Stimulated activated CD4-positive, alpha-beta T cell treated with anti-CD3 and anti-CD28 coated beads, Interleukin-4, amount 100 ng/mL, for 48 hours (primary cell): Measurements from ENCODE around the gene DPM1.

ENCODE experiments used
- DNase-seq, 2 donors: peaks; one replicate each; pipeline ENCODE4 v3.0.0-alpha.2; 2020; ENCODE audit warnings: low read depth in 2 of 2

Gene DPM1

DNA sequence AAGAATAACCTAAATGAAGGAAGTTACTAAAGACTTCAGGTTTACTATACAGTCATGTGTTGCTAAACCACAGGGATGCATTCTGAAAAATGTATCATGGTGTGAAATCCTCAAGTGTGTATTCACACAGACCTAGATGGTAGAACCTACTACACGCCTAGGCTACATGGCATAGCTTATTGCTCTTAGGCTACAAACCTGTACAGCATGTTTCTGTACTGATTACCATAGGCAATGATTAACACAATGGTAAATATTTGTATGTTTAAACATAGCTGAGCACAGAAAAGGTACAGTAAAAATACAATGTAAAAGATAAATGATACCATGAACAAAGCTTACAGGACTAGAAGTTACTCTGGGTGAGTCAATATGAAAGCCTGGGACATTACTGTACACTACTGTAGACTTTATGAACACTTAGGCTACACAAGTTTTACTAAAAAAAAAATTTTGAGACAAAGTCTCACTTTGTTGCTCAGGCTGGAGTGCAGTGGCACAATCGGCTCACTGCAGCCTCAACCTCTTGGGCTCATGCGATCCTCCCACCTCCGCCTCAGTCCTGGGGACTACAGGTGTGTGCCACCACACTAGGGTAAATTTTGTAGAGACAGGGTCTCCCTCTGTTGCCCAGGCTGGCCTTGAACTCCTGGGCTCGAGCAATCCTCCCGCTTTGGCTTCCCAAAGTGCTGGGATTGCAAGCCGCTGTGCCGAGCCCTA is 63.1 kb downstream of the DPM1 start:
- DNase-seq: no peak

DNA sequence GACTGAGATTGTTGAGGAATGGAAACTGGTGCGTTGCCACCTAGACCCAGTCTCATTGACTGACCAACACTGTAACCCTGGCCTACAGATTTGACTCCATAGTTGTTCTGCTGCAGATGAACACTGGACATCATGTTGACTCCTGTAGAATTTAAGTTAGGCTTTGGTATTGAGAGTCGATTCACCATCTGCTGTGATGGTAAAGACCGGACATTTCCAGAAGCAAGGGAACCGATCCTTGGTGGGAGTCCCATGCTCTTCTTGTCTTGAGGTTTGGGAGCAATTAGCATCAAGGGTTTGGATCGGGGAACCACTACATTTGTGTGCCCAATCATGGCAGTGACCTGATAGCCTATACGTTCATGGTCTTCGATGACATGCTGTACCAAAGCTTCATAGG is 64.7 kb downstream of the DPM1 start:
- DNase-seq: no peak

DNA sequence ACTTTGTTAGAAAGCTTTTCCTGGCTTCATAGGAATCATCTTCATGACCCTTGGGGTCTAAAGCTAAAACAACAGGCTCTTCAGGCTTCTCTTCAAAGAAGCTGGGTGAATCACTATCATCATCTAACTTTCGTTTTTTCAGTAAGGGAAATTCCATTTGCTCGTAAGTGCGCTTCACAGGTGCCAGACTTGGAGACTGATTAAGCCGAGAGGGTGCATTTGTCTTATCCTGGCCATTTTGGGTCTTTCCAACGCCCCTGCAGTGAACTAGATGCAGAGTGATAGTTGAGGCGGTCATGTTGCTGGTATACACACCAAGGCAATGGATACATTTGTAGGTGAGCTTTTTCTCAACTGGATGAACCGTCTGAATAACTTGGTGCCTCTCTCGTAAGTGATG is 65.9 kb downstream of the DPM1 start:
- no peak for DNase-seq

DNA sequence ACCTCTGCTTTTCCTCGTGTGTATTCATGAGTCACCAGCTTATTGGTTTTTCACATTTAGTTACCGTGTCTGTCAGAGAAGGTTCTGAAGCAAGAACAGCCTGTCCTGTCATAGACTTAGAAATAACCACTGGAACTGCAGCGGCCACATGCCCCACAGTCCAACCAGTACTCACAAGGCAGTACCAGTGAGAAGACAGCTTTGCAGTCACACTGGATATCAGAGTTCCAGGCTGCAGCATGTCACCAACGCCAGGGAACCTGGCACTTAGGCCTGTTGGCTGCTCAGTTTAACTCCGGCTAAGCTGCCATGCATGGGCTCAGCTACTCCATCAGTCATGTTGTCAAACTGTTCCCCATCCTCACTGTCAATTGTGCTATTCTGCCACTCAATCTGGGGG is 67.2 kb downstream of the DPM1 start:
- no peak for DNase-seq

DNA sequence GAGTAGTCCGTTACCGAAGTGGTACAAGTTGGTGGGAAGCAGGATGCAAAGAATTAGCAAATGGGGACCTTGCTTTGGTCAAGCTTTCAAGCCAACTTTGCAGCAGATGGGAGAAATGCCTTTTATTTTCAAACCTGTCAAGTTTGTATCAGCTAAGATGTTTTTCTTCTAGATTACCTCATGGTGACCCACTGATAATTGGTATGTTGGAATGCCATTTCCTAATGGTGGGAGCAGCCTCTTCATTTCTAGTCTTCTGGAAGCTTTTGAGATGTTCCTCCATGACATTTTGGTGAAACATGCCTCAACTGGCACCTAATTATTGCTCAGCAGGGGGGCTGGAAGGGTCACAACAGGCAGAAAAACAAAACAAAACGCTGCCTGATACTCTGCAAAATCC is 70.8 kb downstream of the DPM1 start:
- no peak for DNase-seq

DNA sequence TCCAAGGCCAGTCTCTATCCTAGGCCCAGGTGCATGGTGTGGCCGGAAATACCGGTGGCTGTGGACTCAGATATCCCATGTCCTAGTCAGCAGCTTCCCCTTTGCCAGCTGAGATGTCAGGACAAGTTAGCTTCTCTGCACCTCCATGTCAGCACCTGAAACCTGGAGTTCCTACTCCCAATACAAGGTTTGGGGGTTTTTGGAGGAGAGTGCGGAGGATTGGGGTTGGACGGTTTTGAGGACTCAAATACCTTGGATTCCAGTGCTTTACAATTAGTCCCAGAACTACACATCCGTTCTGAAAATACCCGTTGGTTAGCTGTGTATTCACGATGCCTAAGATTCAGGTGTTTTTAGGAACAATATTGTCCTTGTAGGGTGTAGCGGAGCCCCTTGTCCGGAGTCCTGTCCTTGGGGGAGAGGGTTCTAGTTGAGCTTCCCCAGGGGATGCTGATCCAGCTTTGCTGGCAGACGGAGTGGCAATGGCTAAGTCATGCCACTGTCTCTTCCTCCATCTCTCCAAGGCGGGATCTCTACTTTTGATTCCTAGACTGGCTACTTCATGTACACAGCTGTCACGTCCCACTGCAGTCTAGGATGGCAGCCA is 72.0 kb downstream of the DPM1 start:
- DNase-seq: no peak

DNA sequence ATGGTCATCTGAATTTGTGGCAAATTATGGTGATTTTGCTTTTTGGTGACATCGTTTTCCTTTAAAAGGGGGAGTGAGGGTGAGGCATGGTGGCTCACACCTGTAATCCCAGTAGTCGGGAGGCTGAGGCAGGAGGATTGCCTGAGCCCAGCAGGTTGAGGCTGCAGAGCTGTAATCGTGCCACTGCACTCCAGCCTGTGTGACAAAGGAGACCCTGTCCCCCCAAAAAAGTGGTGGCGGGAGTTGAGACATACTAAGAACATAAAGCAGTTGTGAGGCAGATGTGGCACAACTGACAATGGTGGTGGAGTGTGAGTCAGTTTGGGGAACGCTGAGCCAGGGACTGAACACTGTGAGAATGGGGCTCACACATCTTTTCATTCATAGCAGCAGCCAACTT is 72.6 kb downstream of the DPM1 start:
- no peak for DNase-seq

DNA sequence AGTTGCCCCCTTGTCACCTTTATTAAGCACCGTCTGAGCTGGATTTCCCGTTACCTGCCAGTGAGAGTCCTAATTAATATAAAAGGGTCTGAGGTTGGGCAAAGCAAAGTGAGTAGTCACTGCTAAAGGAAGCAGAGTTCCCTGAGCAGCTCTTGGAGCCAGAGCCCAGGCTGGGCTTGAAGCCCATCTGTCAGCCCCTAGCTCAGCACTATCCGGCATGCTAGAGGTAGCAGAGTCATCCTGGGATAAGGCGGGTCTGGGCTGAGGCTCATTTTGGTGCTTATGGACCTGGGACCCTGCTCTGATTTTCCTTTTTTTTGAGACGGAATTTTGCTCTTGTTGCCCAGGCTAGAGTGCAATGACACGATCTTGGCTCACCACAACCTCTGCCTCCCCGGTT is 73.3 kb downstream of the DPM1 start:
- no peak for DNase-seq
